Brain microvascular endothelial cell (primary cell): Measurements from ENCODE around the gene LUM.

Experiments
- DNase-seq: peaks from one replicate; pipeline ENCODE4 v3.0.0-alpha.2; 2020
- H3K27ac ChIP-seq: fragments of 250-450 bp; sonication (Bioruptor Pico); 2 replicates; pipeline ENCODE4 v1.5.1; 2020; ENCODE audit warnings: mild to moderate bottlenecking, moderate library complexity
- H3K27me3 ChIP-seq: fragments of 250-450 bp; sonication (Bioruptor Pico); replicated peaks from 2 replicates; pipeline ENCODE4 v1.5.1; 2020; ENCODE audit warnings: mild to moderate bottlenecking
- H3K36me3 ChIP-seq: fragments of 250-450 bp; sonication (Bioruptor Pico); replicated peaks from 2 replicates; pipeline ENCODE4 v1.5.1; 2020; ENCODE audit warnings: mild to moderate bottlenecking
- H3K4me3 ChIP-seq: 2 replicates; pipeline ENCODE4 v1.5.1; 2011; ENCODE audit warnings: low read depth, mild to moderate bottlenecking, control low read depth, low read length, moderate library complexity
- CTCF ChIP-seq: IDR thresholded peaks from 2 replicates; pipeline ENCODE4 v1.5.1; 2011; ENCODE audit warnings: low read depth, mild to moderate bottlenecking, moderate library complexity, low read length, control low read depth, inconsistent platforms; ENCODE audit errors: missing control alignments
- in situ Hi-C: cut with HindIII; loops from 2 replicates; pipeline ENCODE4 v1.10.0; 2017; ENCODE audit warnings: low sequenced_read_pairs, low pct_ligation_motif_present

LUM gene

GRCh38 chr12:91103101-91103500 is 8.2 kb downstream of the LUM start:
- H3K36me3 ChIP-seq = no peaks in the 10 kb centered on the region
- no peaks in the 10 kb centered on the region for H3K27me3 ChIP-seq
- in situ Hi-C loops = no loop called here
- TF ChIP-seq CTCF = no peak
- H3K27ac ChIP-seq = no peak overlapping the region
- no peak for DNase-seq
- no peak overlapping the region for H3K4me3 ChIP-seq

GRCh38 chr12:91100906-91101305 is 10.4 kb downstream of the LUM start:
- no peak for TF ChIP-seq CTCF
- no peak overlapping the region for H3K4me3 ChIP-seq
- no peaks in the 10 kb centered on the region for H3K27me3 ChIP-seq
- in situ Hi-C loops = no loop called here
- DNase-seq = no peak
- no peaks in the 10 kb centered on the region for H3K36me3 ChIP-seq
- H3K27ac ChIP-seq = no peak overlapping the region

GRCh38 chr12:91099836-91100235 is 11.5 kb downstream of the LUM start:
- H3K27ac ChIP-seq = no peak overlapping the region
- no peaks in the 10 kb centered on the region for H3K36me3 ChIP-seq
- no peak for TF ChIP-seq CTCF
- no peak overlapping the region for H3K4me3 ChIP-seq
- in situ Hi-C loops = no loop called here
- no peak for DNase-seq
- no peaks in the 10 kb centered on the region for H3K27me3 ChIP-seq

GRCh38 chr12:91099341-91099740 is 12.0 kb downstream of the LUM start:
- DNase-seq = no peak
- Histone ChIP-seq H3K36me3 (no peaks in the 10 kb centered on the region), H3K4me3 (no peak overlapping the region), H3K27ac (peak overlapping the region; percentile 81), H3K27me3 (no peaks in the 10 kb centered on the region)
- no peak for TF ChIP-seq CTCF
- in situ Hi-C loops = no loop called here

GRCh38 chr12:91098941-91099340 is 12.4 kb downstream of the LUM start:
- TF ChIP-seq CTCF = no peak
- DNase-seq = peak; percentile 91
- in situ Hi-C loops = no loop called here
- no peaks in the 10 kb centered on the region for H3K27me3 ChIP-seq
- no peaks in the 10 kb centered on the region for H3K36me3 ChIP-seq
- H3K4me3 ChIP-seq = no peak overlapping the region
- H3K27ac ChIP-seq = peak overlapping the region; percentile 81

- no peaks in the 10 kb centered on the region for H3K27me3 ChIP-seq
- no peak for TF ChIP-seq CTCF
- H3K4me3 ChIP-seq = no peak overlapping the region
- in situ Hi-C loops = no loop called here
- peak overlapping the region; percentile 81 for H3K27ac ChIP-seq
- no peak for DNase-seq
- H3K36me3 ChIP-seq = no peaks in the 10 kb centered on the region
Measured at GRCh38 chr12:91098461-91098860, 12.8 kb downstream of the LUM start.
